GM12878 (cell line): ENCODE data around the gene GCDH. TPM values are rescaled to one million over a fixed set of nuclear protein-coding genes. Genes with fewer than 3 reads are reported as not detected.

Experiments
- CBX5 ChIP-seq: sonication (generic); IDR thresholded peaks from 2 replicates; pipeline ENCODE4 v1.6.1; 2016; ENCODE audit warnings: low read depth, moderate library complexity, mild to moderate bottlenecking, inconsistent platforms
- E2F4 ChIP-seq: IDR thresholded peaks from 2 replicates; pipeline ENCODE4 v1.6.1; 2012; ENCODE audit warnings: low read depth, low read length, improper control_type of control experiment
- EED ChIP-seq: sonication (generic); IDR thresholded peaks from 2 replicates; pipeline ENCODE4 v1.6.1; 2016; ENCODE audit warnings: antibody characterized with exemption, low read depth
- KLF5 ChIP-seq: fragments of 450-650 bp; IDR thresholded peaks from 2 replicates; pipeline ENCODE4 v1.6.1; 2014; ENCODE audit warnings: mild to moderate bottlenecking; ENCODE audit not compliant: partially characterized antibody
- MAX ChIP-seq: IDR thresholded peaks from 2 replicates; pipeline ENCODE4 v1.6.1; 2012; ENCODE audit warnings: low read depth, low read length, improper control_type of control experiment
- POLR2A ChIP-seq: IDR thresholded peaks from 2 replicates; pipeline ENCODE4 v1.6.1; 2011; ENCODE audit warnings: low read depth, mild to moderate bottlenecking, low read length
- RAD21 ChIP-seq: IDR thresholded peaks from 2 replicates; pipeline ENCODE4 v1.6.1; 2011; ENCODE audit warnings: mild to moderate bottlenecking, low read depth, low read length, moderate library complexity; ENCODE audit not compliant: insufficient read depth
- RB1 ChIP-seq: fragments of 450-650 bp; formaldehyde crosslinking; IDR thresholded peaks from 2 replicates; pipeline ENCODE4 v1.6.1; 2017; ENCODE audit warnings: mild to moderate bottlenecking, borderline replicate concordance
- RELA ChIP-seq: fragments of 450-650 bp; IDR thresholded peaks from 2 replicates; pipeline ENCODE4 v1.8.0; 2014; ENCODE audit warnings: borderline replicate concordance; ENCODE audit not compliant: partially characterized antibody
- RELB ChIP-seq: fragments of 450-650 bp; IDR thresholded peaks from 2 replicates; pipeline ENCODE4 v1.6.1; 2017; ENCODE audit warnings: low read depth, mild to moderate bottlenecking, moderate library complexity
- REST ChIP-seq: IDR thresholded peaks from 2 replicates; pipeline ENCODE4 v1.6.1; 2012; ENCODE audit warnings: mild to moderate bottlenecking, low read depth, low read length
- SMAD1 ChIP-seq: fragments of 450-650 bp; IDR thresholded peaks from 2 replicates; pipeline ENCODE4 v1.6.1; 2018; ENCODE audit warnings: mild to moderate bottlenecking, low read depth; ENCODE audit not compliant: partially characterized antibody
- SMARCA5 ChIP-seq: fragments of 450-650 bp; IDR thresholded peaks from 2 replicates; pipeline ENCODE4 v1.6.1; 2017; ENCODE audit warnings: mild to moderate bottlenecking
- STAT1 ChIP-seq: fragments of 450-650 bp; conservative IDR thresholded peaks from 2 replicates; pipeline ENCODE4 v1.6.1; 2014; ENCODE audit warnings: antibody characterized with exemption, mild to moderate bottlenecking
- YY1 ChIP-seq: IDR thresholded peaks from 2 replicates; pipeline ENCODE4 v1.6.1; 2011; ENCODE audit warnings: low read depth, mild to moderate bottlenecking, low read length
- polyA plus RNA-seq, 11 experiments: library from polyadenylated mRNA; depleted of rRNA in 4 of 11; unstranded in 6 of 11; stranded (reverse) in 5 of 11; fragments of >200 nt; fragmentation: Nextera tagmentation in 4 of 11; fragmentation: Illumina TruSeq in 1 of 11; extraction: Ambion mirVana in 4 of 11; extraction: Trizol in 1 of 11; gene quantifications; 1 replicate in 1 of 11; 2 replicates in 10 of 11; pipeline versions ENCODE4 v1.2.1 to v1.2.3, GENCODE V29; 2011 to 2016; ENCODE audit warnings: inconsistent platforms in 2 of 11, missing spikeins in 2 of 11, low read depth in 1 of 11
- total RNA-seq, 4 experiments: library from RNA; depleted of rRNA in 3 of 4; stranded (reverse); fragments of >200 nt in 3 of 4; fragmentation: Illumina TruSeq in 1 of 4; extraction: Trizol in 1 of 4; gene quantifications; 2 replicates each; pipeline versions ENCODE4 v1.2.1 to v1.2.3, GENCODE V29; 2013 to 2021

GCDH gene
- total and polyA plus RNA-seq, 10 of the 15 experiments (the other 5 are each of a cell fraction or from before 2014, with no cell fraction given) = 4.2 to 69.4 (median 39.7) TPM

- TF ChIP-seq RELB (0 out of 2 replicates have a peak, but pooled peaks have one; percentile 17), RAD21 (peak; percentile 62), MAX (peak; percentile 36; the same call in 1 of the 2 replicates), SMAD1 (no peak), EED (0 out of 2 replicates have a peak, but pooled peaks have one; percentile 29), SMARCA5 (peak; percentile 73), YY1 (peak; percentile 44; the same call in 1 of the 2 replicates), RB1 (peak; percentile 47; the same call in 1 of the 2 replicates), RELA (no peak), POLR2A (peak; percentile 59), REST (no peak), E2F4 (0 out of 2 replicates have a peak, but pooled peaks have one; percentile 44), KLF5 (no peak), CBX5 (no peak), STAT1 (0 out of 2 replicates have a peak, but pooled peaks have one; percentile 46)
Measured at GRCh38 chr19:12884926-12885748, 5.8 kb upstream of the GCDH start (continued).
